GM10266 (cell line): ENCODE data around the gene ANKRD52.

Experiments used
- DNase-seq: peaks from one replicate; pipeline ENCODE4 v3.0.0; 2012; ENCODE audit errors: extremely low spot score
- CTCF ChIP-seq: IDR thresholded peaks from 2 replicates; pipeline ENCODE4 v1.5.1; 2012; ENCODE audit warnings: mild to moderate bottlenecking, low read depth; ENCODE audit not compliant: control insufficient read depth, insufficient read depth; ENCODE audit errors: missing control alignments

ANKRD52 gene

GRCh38 chr12:56257491-56258067 is 605 bp downstream of the ANKRD52 start:
- no peak for DNase-seq
- TF ChIP-seq CTCF: no peak

GRCh38 chr12:56257071-56257470 is 1.1 kb downstream of the ANKRD52 start:
- no peak for TF ChIP-seq CTCF
- no peak for DNase-seq

- no peak for TF ChIP-seq CTCF
- DNase-seq: no peak
Observed at GRCh38 chr12:56256326-56256960, 1.7 kb downstream of the ANKRD52 start.

- no peak for TF ChIP-seq CTCF
- no peak for DNase-seq
Observed at GRCh38 chr12:56255671-56256070, 2.5 kb downstream of the ANKRD52 start.

GRCh38 chr12:56253091-56253490 is 5.1 kb downstream of the ANKRD52 start:
- DNase-seq: no peak
- TF ChIP-seq CTCF: no peak

- TF ChIP-seq CTCF: no peak
- DNase-seq: no peak
Observed at GRCh38 chr12:56252649-56253048, 5.5 kb downstream of the ANKRD52 start.

GRCh38 chr12:56248711-56249110 is 9.5 kb downstream of the ANKRD52 start:
- TF ChIP-seq CTCF: no peak
- no peak for DNase-seq
